Measurements from ENCODE around the gene ACTN4. TPM values are rescaled to one million over a fixed set of nuclear protein-coding genes. Genes with fewer than 3 reads are reported as not detected.

Gene ACTN4
- total RNA-seq, 4 donors from 2014 or later = 191 to 479 (median 365) TPM

DNA sequence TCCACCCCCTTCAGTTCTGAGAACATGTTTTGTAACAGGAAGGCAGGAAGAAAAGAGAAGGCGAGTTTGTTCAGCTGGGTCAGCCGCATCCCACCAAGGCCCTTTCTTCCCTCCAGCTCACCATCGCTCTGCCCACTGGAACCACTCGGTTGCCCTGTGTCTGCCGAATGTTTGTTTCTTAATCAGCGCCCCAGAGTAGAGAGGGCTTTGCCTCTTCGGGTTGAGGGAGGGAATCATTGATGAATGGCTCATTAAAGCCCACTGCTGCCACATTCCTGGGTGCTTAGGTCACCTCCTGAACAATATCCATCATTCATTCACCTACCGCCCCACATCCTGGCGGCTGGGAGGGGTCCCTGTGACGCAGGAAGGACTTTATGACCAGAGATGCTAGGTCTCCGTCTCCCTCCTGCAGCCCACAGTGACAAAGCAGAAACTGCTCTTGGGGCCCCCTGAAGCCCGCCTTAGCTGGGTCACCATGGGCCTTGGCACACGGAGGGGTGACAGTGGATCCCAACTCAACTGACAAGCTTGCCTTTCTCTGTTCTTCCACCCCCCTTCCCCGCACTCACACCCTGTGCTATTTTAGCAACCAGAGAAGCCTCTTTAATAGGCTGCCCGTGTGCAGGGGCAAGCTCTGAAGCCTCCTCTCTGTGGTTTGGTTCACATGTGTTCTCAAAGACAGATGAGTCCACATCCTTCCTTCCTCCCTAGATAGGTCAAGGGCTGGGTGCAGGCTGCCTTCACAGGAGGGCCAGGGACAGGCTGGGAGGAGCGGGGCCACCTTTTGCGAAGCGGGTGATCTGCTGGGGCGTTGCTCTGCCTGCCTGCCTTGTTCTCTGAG, 46.2 kb downstream of the ACTN4 start:
- TF ChIP-seq, protein P1, sequence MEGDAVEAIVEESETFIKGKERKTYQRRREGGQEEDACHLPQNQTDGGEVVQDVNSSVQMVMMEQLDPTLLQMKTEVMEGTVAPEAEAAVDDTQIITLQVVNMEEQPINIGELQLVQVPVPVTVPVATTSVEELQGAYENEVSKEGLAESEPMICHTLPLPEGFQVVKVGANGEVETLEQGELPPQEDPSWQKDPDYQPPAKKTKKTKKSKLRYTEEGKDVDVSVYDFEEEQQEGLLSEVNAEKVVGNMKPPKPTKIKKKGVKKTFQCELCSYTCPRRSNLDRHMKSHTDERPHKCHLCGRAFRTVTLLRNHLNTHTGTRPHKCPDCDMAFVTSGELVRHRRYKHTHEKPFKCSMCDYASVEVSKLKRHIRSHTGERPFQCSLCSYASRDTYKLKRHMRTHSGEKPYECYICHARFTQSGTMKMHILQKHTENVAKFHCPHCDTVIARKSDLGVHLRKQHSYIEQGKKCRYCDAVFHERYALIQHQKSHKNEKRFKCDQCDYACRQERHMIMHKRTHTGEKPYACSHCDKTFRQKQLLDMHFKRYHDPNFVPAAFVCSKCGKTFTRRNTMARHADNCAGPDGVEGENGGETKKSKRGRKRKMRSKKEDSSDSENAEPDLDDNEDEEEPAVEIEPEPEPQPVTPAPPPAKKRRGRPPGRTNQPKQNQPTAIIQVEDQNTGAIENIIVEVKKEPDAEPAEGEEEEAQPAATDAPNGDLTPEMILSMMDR (IDR thresholded peaks at IDR 0.05) = no peak
- TF ChIP-seq POLR2A (IDR thresholded peaks at IDR 0.05) = no peak
- Histone ChIP-seq H3K4me1 (peaks cover 65 to 81% of the 10 kb centered on the region in 2 donors), H3K36me3 (no peaks in the 10 kb centered on the region), H3K4me3 (replicated peaks in 1 of 3) (no peak overlapping the region), H3K9me3 (no peaks in the 10 kb centered on the region), H3K27ac (peak overlapping the region; percentile 82 to 89 (median 83)), H3K27me3 (no peaks in the 10 kb centered on the region)
- WGBS, 2 donors = 57 to 68% methylated on average over 19 of the region's 19 CpGs
- DNase-seq = peak in 1 of 2 donors; percentile 34
- intact Hi-C loops (cut with DNase I) = no loop called here

GRCh38 chr19:38695317-38695683, 47.9 kb downstream of the ACTN4 start:
- no peaks in the 10 kb centered on the region for H3K27me3 ChIP-seq
- no peaks in the 10 kb centered on the region for H3K9me3 ChIP-seq
- H3K36me3 ChIP-seq = no peaks in the 10 kb centered on the region
- peak overlapping the region; percentile 82 to 89 (median 83) for H3K27ac ChIP-seq
- intact Hi-C loops (cut with DNase I) = no loop called here
- no peak overlapping the region for H3K4me3 ChIP-seq (replicated peaks in 1 of 3)
- no peak for TF ChIP-seq POLR2A (IDR thresholded peaks at IDR 0.05)
- TF ChIP-seq, protein P1 (IDR thresholded peaks at IDR 0.05) = no peak
- H3K4me1 ChIP-seq = peaks cover 74 to 89% of the 10 kb centered on the region in 2 donors
- whole genome bisulfite sequencing, 2 donors = 72 to 77% methylated on average over 9 of the region's 9 CpGs
- no peak for DNase-seq

GRCh38 chr19:38695832-38696728, 48.6 kb downstream of the ACTN4 start:
- H3K27me3 ChIP-seq = no peaks in the 10 kb centered on the region
- 46 to 51% methylated on average over 22 of the region's 22 CpGs for WGBS, 2 donors
- intact Hi-C loops (cut with DNase I) = no loop called here
- H3K36me3 ChIP-seq = no peaks in the 10 kb centered on the region
- no peak overlapping the region for H3K4me3 ChIP-seq (replicated peaks in 1 of 3)
- no peaks in the 10 kb centered on the region for H3K9me3 ChIP-seq
- DNase-seq = peak; percentile 88 to 91
- H3K4me1 ChIP-seq = peaks cover 82 to 97% of the 10 kb centered on the region in 2 donors
- H3K27ac ChIP-seq = peak overlapping the region; percentile 82 to 89 (median 83)
- TF ChIP-seq, protein P1 (IDR thresholded peaks at IDR 0.05) = no peak
- TF ChIP-seq POLR2A (IDR thresholded peaks at IDR 0.05) = peak in 1 of 2 donors; percentile 12

DNA sequence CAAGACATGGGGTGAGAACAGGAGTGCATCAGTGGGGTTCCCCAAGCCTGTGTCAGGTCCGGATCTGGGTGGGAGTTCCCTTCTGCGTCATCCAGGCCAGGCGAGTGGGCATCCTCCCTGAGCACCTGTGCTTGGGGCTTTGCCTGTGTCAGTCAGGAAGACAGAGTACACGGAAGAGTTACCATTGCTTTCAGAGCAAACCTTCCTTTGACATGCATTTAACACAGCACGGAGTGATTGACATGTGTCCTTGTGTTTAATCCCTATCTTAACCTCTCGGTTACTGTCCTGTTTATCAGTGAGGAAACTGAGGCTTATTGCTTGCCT, 49.2 kb downstream of the ACTN4 start:
- intact Hi-C loops (cut with DNase I) = no loop called here
- H3K4me3 ChIP-seq (replicated peaks in 1 of 3) = no peak overlapping the region
- H3K9me3 ChIP-seq = no peaks in the 10 kb centered on the region
- H3K27ac ChIP-seq = peak overlapping the region; percentile 82 to 89 (median 83)
- WGBS, 2 donors = 55 to 65% methylated on average over 6 of the region's 6 CpGs
- TF ChIP-seq, protein P1 (IDR thresholded peaks at IDR 0.05) = no peak
- no peak for TF ChIP-seq POLR2A (IDR thresholded peaks at IDR 0.05)
- DNase-seq = no peak
- H3K4me1 ChIP-seq = peaks cover 88 to 100% of the 10 kb centered on the region in 2 donors
- peaks cover 0 to 4% of the 10 kb centered on the region in 2 donors for H3K36me3 ChIP-seq
- H3K27me3 ChIP-seq = no peaks in the 10 kb centered on the region
